SK-N-DZ (cell line): Measurements from ENCODE around the gene CALR.
A peak's percentile ranks its signal among the peaks of the same experiment; 100 is the strongest.
"Not testable (repeated sequence)": the region's sequence is repeated elsewhere in the genome, so short reads cannot be mapped to it uniquely, and the experiment has no call there.

Experiments
- DNase-seq: peaks from one replicate; pipeline ENCODE4 v3.0.0-alpha.2; 2015; ENCODE audit warnings: low spot score
- small RNA-seq, 2 experiments: library from RNA; depleted of rRNA; stranded (forward); fragments of <200 nt; gene quantifications; one replicate each; pipeline ENCODE3, GENCODE V24; 2014

CALR gene

GRCh38 chr19:12976109-12976508 lies 37.7 kb downstream of the CALR start:
- DNase-seq = not testable (repeated sequence)

DNA sequence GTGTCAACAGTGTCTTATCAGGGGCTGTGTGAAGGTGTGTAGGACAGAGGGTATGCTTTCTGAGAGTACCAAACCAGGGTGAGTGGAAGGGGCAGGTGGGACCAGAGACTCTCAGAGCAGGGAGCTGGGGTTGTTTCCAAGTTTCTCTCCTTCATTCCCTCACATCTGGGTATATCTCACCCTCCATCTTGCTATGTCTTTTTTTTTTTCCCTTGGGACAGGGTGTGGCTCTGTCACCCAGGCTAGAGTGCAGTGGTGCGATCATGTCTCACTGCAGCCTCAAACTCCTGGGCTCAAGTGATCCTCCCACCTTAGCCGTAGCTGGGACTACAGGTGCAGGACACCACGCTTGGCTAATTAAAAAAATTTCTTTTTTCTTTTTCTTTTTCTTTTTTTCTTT lies 41.6 kb downstream of the CALR start:
- no peak for DNase-seq

GRCh38 chr19:12982648-12983047 lies 44.2 kb downstream of the CALR start:
- no peak for DNase-seq

GRCh38 chr19:12983091-12983490 lies 44.7 kb downstream of the CALR start:
- DNase-seq = no peak

- DNase-seq = peak; percentile 41
These were observed 45.2 kb downstream of the CALR start for GRCh38 chr19:12983542-12984142.

- DNase-seq = no peak
These were observed 45.8 kb downstream of the CALR start for GRCh38 chr19:12984143-12984627.

DNA sequence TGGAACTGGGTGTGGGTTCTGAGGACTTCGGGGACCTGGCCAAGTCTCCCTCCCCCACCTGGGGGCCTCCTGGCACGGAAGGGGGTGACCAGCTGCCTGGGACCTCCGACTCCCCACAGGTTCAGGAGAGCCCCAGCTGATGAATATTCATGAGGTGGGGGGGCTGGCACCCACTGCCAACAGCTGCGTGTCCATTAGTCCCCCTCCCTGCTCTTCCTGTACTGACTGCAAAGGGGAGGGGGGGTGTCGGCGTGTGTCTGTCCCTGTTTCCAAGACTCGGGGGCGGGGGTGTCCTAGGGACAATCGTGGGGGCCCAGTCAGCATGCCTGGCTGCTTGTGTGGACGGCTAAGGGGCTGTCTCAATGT lies 46.3 kb downstream of the CALR start:
- no peak for DNase-seq

GRCh38 chr19:12985049-12985776 lies 46.8 kb downstream of the CALR start:
- DNase-seq = no peak

DNA sequence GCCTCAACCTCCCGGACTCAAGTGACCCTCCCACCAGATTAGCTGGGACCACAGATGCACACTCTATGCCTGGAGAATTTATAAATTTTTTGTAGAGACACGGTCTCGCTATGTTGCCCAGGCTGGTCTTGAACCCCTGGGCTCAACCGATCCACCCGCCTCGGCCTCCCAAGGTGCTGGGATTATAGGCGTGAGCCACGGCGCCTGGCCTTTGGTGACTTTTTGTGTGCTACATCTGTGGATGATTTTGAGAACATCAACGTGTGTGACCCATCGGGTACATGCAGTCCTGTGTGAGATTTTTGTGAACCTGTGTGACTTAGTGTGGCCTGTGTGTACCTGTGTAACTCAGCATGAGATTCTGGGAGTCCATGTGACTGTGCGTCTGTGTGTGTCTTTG lies 48.3 kb downstream of the CALR start:
- no peak for DNase-seq

GRCh38 chr19:12987190-12987589 lies 48.8 kb downstream of the CALR start:
- DNase-seq = no peak

- no peak for DNase-seq
These were observed 49.4 kb downstream of the CALR start for GRCh38 chr19:12987781-12988180.

DNA sequence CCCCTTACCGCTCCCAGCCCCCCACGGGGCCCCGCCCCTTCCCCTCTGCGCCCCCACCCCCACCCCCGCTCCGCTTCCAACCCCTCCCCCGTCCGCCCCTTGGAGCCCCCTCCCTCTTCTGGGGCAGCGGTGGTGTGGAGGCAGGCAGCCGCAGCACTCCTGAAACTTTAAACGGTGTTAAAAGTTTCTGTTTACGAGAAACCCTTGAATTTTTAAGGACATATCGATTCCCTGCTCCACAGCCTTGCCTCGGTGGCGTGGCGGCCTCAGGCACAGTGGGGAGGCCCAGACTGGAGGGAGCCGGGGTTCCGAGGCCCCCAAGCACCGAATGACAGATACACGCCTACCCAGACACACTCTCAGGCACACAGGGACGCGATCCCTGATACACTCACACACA lies 52.0 kb downstream of the CALR start:
- no peak for DNase-seq

DNA sequence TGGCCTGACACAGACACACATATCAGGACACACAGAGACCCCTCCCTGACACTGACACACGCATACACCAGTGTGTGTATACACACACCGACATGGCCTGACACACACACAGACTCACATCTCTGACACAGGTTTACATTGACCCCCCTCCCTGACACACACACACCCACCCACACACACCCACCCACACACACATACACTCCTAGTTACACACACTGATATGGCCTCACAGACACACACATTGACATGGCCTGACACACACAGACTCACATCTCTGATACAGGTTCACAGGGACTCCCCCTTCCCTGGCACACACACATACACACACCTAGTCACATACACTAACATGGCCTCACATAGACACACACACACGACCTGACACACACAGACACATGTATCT lies 52.4 kb downstream of the CALR start:
- no peak for DNase-seq

GRCh38 chr19:12991296-12991695 lies 52.9 kb downstream of the CALR start:
- DNase-seq = no peak

- no peak for DNase-seq
These were observed 54.3 kb downstream of the CALR start for GRCh38 chr19:12992729-12993128.

- no peak for DNase-seq
These were observed 55.2 kb downstream of the CALR start for GRCh38 chr19:12993562-12993961.

Small RNA genes within 50 kb of the gene (small RNA-seq; reads per million reads assigned to genes)
- gene MIR5695 = 0 to 0.18 reads per million in 2 experiments
- gene MIR6515 = 0.08 to 0.18 reads per million in 2 experiments
